DOHH2 (cell line): ENCODE results near the gene COL17A1.

Experiments used
- EZH2phosphoT487 ChIP-seq: fragments of 200-600 bp; sonication (generic); IDR thresholded peaks from 2 replicates; pipeline ENCODE4 v1.6.1; 2017; ENCODE audit warnings: borderline replicate concordance, mild to moderate bottlenecking, antibody characterized with exemption, low read length, moderate library complexity, mixed read lengths
- TF ChIP-seq, protein P1 (sequence below): fragments of 200-600 bp; sonication (generic); IDR thresholded peaks from one replicate; pipeline ENCODE4 v1.5.1; 2014; ENCODE audit warnings: antibody characterized with exemption, mild to moderate bottlenecking, low read depth, low read length; ENCODE audit not compliant: poor library complexity, severe bottlenecking

DNA sequence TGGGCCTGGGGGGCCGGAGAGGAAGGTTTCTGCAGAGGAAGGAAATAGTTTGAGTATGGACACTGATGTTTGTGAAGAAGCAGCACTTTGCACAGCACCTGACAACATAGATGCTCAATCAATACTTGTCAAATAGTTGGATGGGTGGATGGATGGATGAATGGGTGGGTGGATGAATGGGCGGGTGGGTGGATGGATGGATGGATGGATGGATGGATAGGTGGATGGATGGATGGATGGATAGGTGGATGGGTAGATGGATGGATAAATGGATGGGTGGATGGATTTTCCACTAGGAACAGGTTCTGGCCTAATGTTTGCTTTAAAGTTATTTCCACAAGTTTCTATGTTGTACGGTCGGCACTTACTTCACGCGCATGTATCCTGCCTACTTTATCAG, 45.3 kb downstream of the COL17A1 start:
- TF ChIP-seq, protein P1, sequence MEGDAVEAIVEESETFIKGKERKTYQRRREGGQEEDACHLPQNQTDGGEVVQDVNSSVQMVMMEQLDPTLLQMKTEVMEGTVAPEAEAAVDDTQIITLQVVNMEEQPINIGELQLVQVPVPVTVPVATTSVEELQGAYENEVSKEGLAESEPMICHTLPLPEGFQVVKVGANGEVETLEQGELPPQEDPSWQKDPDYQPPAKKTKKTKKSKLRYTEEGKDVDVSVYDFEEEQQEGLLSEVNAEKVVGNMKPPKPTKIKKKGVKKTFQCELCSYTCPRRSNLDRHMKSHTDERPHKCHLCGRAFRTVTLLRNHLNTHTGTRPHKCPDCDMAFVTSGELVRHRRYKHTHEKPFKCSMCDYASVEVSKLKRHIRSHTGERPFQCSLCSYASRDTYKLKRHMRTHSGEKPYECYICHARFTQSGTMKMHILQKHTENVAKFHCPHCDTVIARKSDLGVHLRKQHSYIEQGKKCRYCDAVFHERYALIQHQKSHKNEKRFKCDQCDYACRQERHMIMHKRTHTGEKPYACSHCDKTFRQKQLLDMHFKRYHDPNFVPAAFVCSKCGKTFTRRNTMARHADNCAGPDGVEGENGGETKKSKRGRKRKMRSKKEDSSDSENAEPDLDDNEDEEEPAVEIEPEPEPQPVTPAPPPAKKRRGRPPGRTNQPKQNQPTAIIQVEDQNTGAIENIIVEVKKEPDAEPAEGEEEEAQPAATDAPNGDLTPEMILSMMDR: no peak
- TF ChIP-seq EZH2phosphoT487: no peak
